ENCODE measurements around the gene CFDP1.
"Not testable (repeated sequence)": the region's sequence is repeated elsewhere in the genome, so short reads cannot be mapped to it uniquely, and the experiment has no call there.

Gene CFDP1

DNA sequence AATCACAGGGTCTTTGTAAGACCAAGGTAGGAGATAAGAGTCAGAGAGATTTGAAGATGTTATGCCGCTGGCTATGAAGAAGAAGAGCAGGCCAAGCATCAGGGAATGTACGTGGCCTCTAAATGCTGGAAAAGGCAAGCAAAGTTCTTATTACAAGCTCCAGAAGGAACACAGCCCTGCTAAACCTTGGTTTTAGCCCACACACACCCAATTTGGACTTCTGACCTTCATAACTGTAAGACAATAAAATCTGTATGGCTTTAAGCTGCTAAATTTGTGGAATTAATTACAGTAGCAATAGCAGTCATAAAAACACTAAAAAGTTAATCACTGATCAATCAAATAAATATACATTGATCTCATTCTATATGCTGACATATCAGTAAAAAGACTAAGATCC, 25.1 kb upstream of the CFDP1 start:
- no peak for DNase-seq (ENCODE audit: low read depth in 2 of 2)

DNA sequence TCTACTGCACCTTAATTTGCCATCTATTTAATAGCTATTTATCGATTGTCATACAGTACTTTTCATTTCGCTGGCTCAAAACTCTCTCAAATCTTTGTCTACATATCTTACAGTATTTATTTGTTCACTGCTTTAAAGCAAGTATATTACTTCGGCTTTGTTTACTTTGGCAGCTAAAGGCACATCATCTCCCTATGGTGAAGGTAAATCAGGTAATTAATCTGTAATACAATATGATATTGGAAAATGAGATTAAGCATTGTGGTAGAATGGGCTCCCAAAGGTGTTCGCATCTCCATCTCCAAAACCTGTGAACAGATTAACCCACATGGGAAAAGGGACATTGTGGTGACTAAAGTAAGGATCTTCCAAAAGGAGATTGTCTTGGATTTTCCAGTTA, 24.7 kb upstream of the CFDP1 start:
- no peak for DNase-seq (ENCODE audit: low read depth in 2 of 2)

DNA sequence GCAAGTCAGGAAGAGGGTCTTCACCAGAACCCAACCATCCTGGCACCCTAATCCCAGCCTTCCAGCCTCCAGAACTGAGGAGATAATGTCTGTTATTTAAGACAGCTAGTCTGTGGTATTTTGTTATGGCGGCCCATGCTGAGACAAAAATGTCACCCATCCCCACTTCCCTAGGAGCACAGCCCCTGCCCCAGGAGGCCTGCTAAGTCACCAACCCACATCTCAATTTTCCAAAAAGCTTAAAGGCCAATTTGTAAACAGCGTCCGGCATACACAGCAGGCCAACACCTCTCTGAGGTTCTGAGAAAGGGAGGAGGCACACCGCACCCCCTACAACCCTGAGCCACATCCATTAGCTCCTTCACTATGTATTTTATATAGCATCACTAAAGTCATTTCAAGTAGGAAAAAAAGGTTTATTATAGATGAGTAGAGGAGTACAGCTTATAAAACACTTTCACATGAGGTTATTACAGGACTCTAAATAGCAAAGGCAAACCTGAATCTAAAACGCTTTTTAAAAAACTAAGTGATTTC, 24.2 kb upstream of the CFDP1 start:
- no peak for DNase-seq (ENCODE audit: low read depth in 2 of 2)

DNA sequence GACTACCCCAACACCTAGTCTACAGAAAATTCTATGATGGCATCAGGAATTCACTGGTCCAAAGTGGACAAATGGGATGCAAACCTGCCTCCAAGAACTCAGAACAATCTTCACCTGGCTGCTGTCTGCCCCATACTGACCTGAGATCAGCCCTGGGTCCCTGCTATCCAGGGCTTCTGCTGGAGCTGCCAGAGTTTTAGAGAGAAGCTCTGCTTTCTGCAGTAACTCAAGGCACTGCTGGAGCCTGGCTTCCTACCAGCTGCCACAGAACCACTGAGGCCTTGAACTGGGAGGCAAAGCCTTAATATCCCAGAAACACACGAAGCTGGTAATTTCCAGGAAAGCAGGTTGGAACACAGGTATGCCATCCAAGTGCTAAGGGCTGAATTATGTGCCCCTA, 23.7 kb upstream of the CFDP1 start:
- DNase-seq (ENCODE audit: low read depth in 2 of 2): no peak

DNA sequence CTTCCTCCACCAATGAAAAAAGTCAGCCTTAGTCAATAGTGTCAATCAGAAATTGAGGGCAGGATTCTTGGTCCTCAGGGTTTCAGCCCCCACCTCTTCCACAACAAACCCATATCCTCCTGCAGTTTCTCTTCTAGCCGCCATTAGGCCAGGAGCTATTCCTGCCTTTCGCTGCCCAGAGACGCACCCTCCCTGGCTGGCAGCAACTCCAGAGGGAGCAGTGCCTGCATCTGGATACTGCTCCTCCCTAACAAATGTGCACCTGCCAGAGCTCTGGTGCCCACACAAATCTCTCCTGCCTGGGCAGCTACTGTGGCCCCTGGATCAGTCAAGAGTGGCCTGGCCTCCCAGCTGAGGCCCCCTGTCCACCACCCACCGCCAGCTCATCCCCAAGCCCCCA, 23.2 kb upstream of the CFDP1 start:
- DNase-seq (ENCODE audit: low read depth in 2 of 2): not testable (repeated sequence)

DNA sequence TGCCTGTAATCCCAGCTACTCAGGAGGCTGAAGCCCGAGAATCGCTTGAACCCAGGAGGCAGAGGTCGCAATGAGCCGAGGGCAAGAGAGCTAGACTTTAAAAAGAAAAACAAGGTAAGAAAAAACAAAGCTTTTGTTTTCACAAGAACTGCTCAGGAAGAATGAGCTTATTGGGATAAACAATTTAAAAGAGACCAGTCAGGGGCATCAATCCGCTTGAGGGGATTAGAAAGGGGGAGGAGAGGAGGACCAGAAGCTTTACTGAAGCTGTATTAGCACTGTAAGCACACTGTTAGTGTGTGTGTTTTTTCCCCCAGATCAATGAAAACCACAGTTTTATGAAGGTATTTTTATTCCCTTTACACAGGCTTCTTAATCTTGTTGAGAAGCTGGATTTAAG, 22.4 kb upstream of the CFDP1 start:
- no peak for DNase-seq (ENCODE audit: low read depth in 2 of 2)

DNA sequence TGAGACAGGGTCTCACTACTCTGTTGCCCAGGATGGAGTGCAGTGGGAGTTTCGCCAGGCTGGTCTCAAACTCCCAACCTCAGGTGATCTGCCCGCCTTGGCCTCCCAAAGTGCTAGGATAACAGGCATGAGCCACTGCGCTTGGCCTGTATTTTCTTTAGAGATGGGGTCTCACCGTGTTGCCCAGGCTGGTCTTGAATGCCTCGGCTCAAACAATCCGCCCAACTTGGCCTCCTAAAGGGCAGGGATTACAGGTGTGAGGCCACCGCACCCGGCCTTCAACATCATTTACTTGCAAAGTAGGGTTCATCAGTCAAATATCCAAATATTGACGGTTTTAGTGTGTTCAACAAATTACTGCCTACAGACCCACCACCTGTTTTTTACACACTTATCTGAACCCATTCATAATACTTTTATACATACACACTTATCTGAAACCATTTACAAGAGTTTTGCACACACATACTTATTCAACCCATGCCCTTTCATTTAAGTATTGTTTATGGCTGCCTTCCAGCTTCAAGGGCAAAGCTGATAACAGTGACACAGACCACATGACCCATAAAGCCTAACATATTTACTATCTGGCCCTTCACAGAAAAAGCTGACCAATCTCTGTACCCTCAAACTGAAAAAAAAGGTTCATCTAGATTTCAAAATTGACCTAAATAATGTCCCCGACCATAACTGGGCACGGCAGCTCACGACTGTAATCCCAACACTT, 19.3 kb upstream of the CFDP1 start:
- no peak for DNase-seq (ENCODE audit: low read depth in 2 of 2)

DNA sequence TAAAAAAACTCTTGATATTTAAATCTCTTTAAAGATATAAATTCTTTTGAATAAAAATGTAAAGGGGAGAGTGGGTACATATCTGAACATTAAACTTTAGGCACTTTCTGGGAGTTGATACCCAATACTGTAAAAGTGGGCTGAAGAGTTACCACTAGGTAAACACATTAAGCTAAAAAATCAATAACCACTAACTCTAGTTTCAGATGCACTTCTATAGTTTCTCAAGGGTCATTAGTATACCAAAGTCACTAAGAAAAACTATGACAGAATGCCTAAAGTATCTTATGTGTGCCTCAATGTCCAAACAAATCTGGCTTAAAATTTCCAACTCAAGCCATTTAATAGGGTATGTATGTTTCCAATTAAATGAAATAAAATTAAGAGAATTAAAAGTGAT, 13.1 kb upstream of the CFDP1 start:
- no peak for DNase-seq (ENCODE audit: low read depth in 2 of 2)

DNA sequence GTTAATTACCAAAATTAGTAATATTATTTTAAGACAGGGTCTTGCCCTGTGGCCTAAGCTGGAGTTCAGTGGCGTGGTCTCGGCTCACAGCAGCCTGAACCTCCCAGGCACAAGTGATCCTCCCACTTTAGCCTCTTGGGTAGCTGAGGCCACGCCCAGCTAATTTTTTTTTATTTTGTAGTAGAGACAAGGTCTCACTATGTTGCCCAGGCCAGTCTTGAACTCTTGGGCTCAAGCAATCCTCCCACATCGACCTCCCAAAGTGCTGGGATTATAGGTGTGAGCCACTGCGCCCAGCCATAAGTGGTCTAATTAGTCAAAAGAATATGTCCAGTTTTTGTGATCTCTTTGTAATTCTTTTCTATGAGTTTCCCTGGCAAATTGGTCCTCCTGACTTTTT, 12.0 kb upstream of the CFDP1 start:
- DNase-seq (ENCODE audit: low read depth in 2 of 2): no peak

DNA sequence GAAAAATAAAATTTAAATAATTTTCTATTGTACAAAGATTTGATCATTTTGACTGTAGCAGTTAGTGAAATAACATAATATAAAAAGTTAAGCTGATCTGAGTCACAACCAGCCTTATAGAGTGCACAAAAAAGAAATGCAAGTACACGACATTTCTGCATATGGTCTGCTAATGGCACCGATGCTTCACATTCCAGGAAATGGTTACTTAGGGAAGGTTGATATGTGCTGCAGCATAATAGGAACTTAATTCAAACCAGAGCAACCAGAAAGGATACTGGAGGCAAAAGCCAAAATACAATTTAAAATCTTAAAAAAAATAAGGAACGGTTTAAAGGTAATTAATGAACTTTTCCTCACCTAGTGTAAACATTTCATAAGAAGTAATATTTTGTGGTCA, 10.0 kb upstream of the CFDP1 start:
- DNase-seq (ENCODE audit: low read depth in 2 of 2): no peak

DNA sequence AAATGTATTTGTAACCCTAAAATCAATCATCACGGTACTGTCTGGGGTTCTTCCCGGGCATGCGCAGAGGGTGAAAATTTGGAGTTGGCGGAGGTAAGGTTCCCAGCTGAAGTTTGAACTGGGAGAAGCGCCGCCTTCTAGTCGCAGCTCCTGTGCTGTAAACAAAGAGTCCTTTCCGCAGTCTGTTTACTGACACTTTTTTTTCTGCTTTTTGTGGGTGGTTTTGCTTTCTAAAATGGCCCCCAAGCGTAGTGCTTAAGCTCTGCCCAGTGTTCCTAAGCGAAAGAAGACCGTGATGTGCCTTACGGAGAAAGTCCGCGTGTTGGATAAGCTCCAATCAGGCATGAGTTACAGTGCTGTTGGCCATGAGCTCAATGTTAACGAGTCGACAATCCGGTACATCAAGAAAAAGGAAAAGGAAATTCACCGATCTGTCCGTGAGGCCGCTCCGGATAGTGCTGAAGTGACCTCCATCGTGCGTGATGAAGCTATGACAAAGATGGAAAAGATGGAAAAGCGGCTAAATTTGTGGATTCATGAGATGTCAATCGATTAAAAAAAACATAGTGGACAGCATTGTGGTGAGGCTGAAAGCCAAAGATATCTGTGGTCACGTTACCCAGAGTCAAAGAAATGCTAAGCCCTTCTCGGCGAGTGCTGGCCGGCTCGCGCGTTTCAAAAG, 570 bp upstream of the CFDP1 start:
- DNase-seq (ENCODE audit: low read depth in 2 of 2): no peak

DNA sequence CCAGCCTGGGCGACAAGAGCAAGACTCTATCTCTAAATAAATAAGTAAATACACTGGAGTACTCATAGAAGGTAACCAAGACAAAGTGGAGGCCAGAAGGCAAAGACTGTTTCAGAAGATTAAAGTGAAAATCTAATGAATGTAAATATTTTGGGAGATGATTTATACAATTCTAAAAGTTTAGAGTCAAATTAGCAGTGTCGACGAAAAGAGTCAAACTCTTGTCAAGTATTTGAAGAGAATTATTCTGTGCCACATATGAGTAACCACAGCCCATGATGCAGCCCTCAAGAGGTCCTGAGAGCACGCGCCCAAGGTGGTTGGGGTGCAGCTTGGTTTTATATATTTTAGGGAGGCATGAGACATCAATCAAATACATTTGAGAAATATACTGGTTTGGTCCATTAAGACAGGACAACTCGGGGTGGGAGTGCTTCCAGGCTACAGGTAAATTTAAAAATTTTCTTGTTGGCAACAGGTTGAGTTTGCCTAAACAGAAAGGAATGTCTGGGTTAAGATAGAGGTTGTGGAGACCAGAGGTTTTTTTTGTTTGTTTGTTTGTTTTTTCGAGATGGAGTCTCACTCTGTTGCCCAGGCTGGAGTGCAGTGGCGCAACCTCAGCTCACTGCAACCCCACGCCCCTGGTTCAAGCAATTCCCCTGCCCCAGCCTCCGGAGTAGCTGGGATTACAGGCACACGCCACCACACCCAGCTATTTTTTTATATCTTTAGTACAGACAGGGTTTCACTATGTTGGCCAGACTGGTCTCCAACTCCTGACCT, 3.5 kb downstream of the CFDP1 start:
- no peak for DNase-seq (ENCODE audit: low read depth in 2 of 2)

DNA sequence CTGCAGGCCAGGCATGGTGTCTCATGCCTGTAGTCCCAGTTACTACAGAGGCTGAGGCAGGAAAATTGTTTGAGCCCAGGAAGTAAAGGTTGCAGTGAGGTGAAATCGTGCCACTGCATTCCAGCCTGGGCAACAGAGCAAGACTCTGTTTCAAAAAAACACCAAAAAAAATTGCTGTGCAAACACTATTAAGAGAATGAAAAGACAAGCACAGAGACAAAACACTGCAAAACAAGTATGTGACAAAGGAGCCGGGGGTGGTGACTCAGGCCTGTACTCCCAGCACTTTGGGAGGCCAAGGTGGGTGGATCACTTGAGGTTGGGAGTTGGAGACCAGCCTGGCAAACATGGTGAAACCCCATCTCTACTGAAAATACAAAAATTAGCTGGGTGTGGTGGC, 6.8 kb downstream of the CFDP1 start:
- not testable (repeated sequence) for DNase-seq (ENCODE audit: low read depth in 2 of 2)

DNA sequence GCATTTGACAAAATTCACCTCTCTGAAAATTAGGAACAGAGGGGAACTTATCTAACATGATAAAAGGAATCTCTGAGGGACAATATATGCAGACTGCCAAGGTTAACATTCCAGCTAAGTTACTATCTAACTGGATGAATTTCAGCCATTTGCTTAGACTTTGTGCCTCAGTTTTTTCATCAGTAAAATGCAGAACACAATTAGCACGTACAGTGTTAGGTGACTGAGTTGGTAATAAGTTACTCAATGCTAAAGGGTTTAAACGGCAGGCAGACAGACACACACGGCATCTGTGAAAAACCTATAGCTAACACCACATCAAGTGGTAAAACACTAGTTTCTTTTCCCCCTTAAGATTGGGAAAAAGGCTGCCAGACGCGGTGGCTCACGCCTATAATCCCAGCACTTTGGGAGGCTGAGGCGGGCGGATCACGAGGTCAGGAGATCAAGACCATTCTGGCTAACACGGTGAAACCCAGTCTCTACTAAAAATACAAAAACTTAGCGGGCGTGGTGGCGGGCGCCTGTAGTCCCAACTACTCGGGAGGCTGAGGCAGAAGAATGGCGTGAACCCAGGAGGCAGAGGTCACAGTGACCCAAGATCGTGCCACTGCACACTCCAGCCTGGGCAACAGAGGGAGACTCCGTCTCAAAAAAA, 9.1 kb downstream of the CFDP1 start:
- not testable (repeated sequence) for DNase-seq (ENCODE audit: low read depth in 2 of 2)

DNA sequence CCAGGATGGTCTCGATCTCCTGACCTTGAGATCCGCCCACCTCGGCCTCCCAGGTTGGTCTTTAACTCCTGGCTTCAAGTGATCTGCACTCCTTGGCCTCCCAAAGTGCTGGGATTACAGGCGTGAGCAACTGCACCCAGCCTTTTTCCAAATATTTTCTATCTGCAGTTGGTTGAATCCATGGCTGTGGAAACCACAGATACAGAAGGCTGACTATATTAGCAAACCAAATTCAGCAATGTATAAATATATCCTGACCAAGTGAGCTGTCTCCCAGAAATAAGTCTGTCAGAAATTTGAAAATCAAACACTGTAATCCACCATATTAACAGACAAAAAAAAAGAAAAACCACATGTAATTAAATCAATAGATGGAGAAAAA, 9.6 kb downstream of the CFDP1 start:
- no peak for DNase-seq (ENCODE audit: low read depth in 2 of 2)

DNA sequence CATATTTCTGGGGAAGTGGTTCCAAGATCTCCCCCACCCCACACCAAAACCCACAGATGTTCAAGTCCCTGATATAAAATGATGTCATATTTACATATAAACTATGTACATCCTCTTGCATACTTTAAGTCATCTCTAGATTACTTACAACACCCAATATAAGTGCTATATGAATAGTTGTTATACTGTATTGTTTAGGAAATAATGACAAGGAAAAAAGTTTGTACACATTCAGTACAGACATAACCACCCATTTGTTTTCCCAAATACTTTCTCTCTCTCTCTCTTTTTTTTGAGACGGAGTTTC, 11.5 kb downstream of the CFDP1 start:
- DNase-seq (ENCODE audit: low read depth in 2 of 2): no peak

DNA sequence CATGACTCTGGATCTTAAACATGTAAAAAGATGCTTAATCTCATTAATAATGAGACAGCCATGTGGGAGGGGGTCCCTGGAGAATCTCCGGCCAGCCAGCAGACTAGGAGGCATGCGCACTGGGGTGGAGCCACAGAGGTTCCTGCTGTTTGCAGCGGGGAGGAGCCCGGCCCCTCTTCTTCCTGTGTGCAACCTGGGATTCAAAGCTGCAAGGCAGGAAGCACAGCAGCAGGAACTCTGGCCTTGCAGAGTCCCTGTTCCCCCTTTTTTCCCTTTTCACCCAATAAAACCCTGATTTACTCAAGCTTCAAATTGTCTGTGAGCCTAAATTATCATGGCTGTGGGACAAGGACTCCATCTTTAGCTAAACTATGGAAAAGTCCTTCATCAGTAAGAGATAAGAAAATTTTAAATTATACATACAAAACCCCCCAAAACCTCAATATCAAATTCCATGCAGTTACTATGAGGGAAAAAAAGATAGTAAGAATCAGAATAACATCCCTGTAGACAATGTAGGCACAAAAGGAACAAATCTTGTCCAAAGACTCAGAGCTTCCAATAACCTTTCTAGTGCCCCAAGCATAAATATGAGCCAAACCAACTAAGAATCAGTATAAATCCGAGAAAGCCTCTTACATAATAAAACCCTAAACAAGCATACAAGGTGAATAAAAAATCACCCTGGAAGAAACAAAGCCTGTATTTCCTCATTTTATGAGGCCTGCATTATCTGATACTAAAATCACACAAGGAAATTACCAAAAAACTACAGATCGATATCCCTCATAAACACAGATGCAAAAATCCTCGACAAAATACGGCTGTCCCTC, 12.1 kb downstream of the CFDP1 start:
- DNase-seq (ENCODE audit: low read depth in 2 of 2): no peak

DNA sequence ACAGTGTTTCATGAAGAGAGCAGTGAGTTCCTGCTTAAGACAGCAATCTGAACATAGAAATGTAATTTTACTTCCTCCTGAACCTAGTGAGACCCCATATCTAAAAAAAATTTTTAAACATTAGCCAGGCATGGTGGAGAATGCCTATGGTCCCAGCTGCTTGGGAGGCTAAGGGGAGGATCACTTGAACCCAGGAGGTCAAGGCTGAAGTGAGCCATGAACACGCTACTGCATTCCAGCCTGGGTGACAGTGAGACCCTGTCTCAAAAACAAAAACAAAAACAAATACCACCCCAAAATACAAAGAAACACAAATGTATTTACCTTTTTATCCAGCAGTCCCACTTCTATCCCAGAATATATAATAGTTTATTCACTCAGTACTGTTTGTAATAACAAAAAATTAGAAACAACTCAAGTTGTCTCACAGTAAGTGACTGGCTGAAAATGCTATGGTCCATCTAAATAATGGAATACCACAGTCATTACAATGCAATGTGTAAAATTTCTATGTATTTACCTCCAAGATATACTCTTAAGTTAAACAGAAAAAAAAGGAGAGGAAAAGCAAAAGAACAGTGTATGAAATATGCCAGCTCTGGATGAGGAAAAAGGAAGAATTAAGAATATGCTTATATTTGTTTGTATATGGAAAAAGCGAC, 16.3 kb downstream of the CFDP1 start:
- DNase-seq (ENCODE audit: low read depth in 2 of 2): no peak

DNA sequence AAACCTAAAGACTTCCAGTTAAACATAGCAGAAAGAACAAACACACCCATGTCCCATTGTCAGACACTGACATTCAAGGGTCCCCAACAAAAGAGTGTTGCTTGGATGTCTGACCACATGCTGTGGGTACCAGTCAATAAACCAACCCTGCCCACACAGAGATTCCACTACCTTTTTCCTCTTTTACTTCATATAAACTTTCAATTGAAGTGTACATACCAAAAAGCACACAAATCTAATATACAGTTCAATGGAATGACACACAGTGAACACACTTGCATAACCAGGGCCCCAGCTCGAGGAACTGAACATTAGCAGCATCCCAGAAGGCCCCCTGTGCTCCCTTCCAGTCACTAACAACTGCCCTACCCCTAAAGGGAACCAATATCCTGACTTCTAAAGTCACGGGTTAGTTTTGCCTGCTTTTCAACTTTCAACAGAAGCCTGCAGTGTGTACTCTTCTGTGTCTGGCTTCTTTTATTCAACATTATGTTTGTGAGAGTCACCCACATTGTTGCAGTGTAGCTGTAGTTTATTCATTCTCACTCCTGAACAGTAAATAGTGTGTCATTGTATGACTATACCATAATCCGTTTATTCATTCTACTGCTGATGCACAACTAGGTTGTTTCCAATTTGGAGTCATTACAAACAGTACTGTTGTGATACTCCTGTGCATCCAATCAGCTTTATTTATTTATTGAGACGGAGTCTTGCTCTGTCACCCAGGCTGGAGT, 18.0 kb downstream of the CFDP1 start:
- no peak for DNase-seq (ENCODE audit: low read depth in 2 of 2)

DNA sequence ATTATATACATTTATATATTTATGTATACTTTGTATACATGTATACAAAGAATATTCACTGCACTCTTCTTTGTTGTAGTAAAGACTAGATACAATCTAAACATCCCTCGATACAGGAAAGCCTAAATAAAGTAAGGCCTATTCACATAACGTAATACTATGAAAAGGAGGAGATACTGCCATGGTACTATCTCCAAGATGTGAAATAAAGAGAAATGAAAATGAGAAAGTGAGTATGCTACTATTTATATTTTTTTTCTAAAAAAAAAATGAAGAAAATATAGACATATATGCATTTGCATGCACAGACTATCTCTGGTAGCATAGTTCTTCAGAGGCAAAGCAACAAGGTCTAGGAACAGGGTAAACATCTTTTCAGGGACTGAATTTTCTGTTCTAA, 19.4 kb downstream of the CFDP1 start:
- DNase-seq (ENCODE audit: low read depth in 2 of 2): no peak

All from stimulated activated CD4-positive, alpha-beta T cell treated with anti-CD3 and anti-CD28 coated beads, Interleukin-1b, Interleukin-23, amount 100 ng/mL, for 4 hours (primary cell).